Aortic smooth muscle cell (primary cell): ENCODE results near the gene IGF2R. TPM values are rescaled to one million over a fixed set of nuclear protein-coding genes. Genes with fewer than 3 reads are reported as not detected.

Experiments
- total RNA-seq: library from RNA; depleted of rRNA; stranded (reverse); fragments of >200 nt; gene quantifications from 2 replicates; pipeline ENCODE4 v1.2.3, GENCODE V29; 2014

Gene IGF2R, protein sequence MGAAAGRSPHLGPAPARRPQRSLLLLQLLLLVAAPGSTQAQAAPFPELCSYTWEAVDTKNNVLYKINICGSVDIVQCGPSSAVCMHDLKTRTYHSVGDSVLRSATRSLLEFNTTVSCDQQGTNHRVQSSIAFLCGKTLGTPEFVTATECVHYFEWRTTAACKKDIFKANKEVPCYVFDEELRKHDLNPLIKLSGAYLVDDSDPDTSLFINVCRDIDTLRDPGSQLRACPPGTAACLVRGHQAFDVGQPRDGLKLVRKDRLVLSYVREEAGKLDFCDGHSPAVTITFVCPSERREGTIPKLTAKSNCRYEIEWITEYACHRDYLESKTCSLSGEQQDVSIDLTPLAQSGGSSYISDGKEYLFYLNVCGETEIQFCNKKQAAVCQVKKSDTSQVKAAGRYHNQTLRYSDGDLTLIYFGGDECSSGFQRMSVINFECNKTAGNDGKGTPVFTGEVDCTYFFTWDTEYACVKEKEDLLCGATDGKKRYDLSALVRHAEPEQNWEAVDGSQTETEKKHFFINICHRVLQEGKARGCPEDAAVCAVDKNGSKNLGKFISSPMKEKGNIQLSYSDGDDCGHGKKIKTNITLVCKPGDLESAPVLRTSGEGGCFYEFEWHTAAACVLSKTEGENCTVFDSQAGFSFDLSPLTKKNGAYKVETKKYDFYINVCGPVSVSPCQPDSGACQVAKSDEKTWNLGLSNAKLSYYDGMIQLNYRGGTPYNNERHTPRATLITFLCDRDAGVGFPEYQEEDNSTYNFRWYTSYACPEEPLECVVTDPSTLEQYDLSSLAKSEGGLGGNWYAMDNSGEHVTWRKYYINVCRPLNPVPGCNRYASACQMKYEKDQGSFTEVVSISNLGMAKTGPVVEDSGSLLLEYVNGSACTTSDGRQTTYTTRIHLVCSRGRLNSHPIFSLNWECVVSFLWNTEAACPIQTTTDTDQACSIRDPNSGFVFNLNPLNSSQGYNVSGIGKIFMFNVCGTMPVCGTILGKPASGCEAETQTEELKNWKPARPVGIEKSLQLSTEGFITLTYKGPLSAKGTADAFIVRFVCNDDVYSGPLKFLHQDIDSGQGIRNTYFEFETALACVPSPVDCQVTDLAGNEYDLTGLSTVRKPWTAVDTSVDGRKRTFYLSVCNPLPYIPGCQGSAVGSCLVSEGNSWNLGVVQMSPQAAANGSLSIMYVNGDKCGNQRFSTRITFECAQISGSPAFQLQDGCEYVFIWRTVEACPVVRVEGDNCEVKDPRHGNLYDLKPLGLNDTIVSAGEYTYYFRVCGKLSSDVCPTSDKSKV (N-terminal part only)
- 191 and 208 TPM in 2 replicates for total RNA-seq

DNA sequence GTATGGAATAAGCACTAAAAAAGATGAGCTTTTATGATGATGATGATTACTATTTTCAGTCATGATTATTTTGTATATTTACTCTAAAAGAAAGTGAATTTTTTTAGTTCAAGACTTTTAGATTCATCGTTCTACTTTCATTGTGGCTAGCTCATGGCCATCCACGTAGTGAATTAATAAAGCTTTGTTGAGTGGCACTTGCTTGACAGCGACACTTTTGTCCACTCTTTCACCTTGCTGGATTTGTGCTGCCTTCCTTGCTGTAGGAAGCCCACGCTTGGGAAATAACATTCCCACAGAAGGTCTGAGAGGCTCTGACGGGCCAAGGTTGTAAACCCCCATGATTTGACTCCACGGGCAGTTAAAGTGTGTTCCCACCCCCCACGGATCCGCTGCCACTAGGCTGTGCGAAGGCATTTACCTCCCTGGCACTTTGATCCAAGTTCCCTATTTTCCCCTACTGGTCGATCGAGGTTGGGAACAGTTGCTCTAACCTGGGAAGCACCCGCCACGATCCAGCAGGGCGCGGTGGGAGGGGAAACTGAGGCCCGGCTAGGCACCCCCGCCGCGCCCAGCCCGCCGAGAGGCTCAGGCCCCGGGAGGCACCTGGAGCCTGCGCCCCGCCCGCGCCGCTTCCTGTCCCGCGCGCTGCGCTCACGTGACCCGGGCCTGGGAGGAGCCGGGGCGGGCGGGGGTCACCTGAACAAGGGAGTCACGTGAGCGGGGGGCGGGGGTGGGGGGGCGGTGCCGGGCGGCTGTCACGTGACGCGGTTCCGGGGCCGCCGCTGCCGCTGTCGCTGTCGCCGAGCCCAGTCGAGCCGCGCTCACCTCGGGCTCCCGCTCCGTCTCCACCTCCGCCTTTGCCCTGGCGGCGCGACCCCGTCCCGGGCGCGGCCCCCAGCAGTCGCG, at the start of gene IGF2R:
Gene IGF2R, plus strand, starts transcription at position 788 of the 909 bp plus-strand sequence. CDS start 165 bp downstream, outside the sequence.

DNA sequence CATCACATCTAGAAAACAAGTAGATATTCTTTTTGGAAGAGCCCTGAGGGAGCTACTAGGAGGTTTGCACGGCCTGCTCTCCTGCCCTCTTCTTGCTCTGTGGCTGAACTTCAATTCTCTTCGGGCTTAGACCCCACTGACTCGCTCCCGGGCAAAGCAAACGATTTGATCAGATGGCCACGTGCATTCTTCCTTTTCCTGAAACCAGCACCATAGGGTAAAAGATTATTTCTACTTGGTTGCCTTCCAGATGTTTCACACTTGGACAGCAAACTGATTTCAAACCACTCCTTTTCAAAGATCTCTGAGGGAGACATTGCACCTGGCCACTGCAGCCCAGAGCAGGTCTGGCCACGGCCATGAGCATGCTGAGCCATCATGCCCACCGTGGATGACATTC, 152.7 kb downstream of the IGF2R start, which contains the start of gene SLC22A1:
Gene SLC22A1, plus strand, starts transcription at position 258 of the 400 bp plus-strand sequence. Its CDS starts 121 bp downstream, at position 379.

Other genes with a start within 250 kb of the IGF2R start
- 82.0 and 84.5 TPM in 2 replicates for gene WTAP, start 241.6 kb upstream of the IGF2R start, total RNA-seq
- 59.5 and 63.2 TPM in 2 replicates for gene ACAT2, start 207.0 kb upstream of the IGF2R start, total RNA-seq
- gene TCP1, start 179.5 kb upstream of the IGF2R start, total RNA-seq = 210 and 217 TPM in 2 replicates
- gene MRPL18, start 178.6 kb upstream of the IGF2R start, total RNA-seq = 66.6 and 78.7 TPM in 2 replicates
- not detected in 2 replicates for gene PNLDC1, start 168.8 kb upstream of the IGF2R start, total RNA-seq
- gene MAS1, start 78.1 kb upstream of the IGF2R start, total RNA-seq = under 0.01 TPM in 2 replicates
- gene SLC22A1, start 152.7 kb downstream of the IGF2R start, total RNA-seq = 0.53 and 0.75 TPM in 2 replicates